ENCODE results near the gene RNASE7. TPM values are rescaled to one million over a fixed set of nuclear protein-coding genes. Genes with fewer than 3 reads are reported as not detected.

Gene RNASE7
- total and polyA plus RNA-seq, 9 donors: 0.13 to 0.27 (median 0.18) TPM; not detected in 6

- no peaks in the 10 kb centered on the region for H3K27me3 ChIP-seq (ENCODE audit: control insufficient read depth, insufficient read depth, low read length)
- peak overlapping the region; percentile 0 for H3K27ac ChIP-seq (ENCODE audit: low read length)
- H3K4me1 ChIP-seq (ENCODE audit: control insufficient read depth, insufficient read depth, low read length): peaks cover 21% of the 10 kb centered on the region
- 33% methylated on average over 1 of the region's 5 CpGs for WGBS (ENCODE audit: insufficient coverage)
- H3K4me3 ChIP-seq (ENCODE audit: low read length): no peak overlapping the region
- no peaks in the 10 kb centered on the region for H3K36me3 ChIP-seq (ENCODE audit: control insufficient read depth, insufficient read depth, low read length)
- H3K9me3 ChIP-seq (replicated peaks; ENCODE audit: control insufficient read depth, low read depth, low read length): no peaks in the 10 kb centered on the region
- DNase-seq: peak; percentile 57
Measured at GRCh38 chr14:21055432-21056117, 13.4 kb downstream of the RNASE7 start.

DNA sequence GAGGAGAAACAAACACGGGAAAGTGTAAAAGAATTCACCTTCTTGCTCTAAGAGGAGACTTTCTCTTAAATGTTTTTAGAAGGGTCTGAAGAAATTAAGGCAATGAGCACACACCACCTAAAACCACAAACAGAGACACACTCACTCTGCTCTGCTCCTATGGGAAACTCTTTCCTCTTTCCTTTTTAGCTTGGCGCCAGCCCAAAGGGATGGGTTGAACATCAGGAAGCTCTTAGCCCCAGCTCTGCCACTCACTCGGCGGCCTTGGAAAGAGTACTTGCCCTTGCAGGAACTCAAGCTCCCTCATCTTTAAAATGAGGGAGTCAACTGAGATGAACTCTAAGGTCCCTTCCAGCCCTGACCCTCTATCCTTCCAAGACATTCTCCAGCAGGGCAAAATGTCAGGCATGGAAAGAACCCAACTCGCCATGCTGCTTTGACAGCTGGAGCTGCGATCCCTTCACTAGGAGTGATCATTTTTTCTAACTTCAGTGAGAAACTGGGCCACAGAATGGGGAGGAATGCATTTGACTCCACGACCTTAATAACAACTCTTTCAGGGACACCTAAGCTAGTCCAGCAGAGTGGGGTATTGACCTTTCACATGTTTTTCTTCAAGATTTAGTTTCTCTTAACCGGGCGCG is 14.5 kb downstream of the RNASE7 start:
- peak; percentile 70 for DNase-seq
- WGBS (ENCODE audit: insufficient coverage): 27% methylated on average over 3 of the region's 10 CpGs

DNA sequence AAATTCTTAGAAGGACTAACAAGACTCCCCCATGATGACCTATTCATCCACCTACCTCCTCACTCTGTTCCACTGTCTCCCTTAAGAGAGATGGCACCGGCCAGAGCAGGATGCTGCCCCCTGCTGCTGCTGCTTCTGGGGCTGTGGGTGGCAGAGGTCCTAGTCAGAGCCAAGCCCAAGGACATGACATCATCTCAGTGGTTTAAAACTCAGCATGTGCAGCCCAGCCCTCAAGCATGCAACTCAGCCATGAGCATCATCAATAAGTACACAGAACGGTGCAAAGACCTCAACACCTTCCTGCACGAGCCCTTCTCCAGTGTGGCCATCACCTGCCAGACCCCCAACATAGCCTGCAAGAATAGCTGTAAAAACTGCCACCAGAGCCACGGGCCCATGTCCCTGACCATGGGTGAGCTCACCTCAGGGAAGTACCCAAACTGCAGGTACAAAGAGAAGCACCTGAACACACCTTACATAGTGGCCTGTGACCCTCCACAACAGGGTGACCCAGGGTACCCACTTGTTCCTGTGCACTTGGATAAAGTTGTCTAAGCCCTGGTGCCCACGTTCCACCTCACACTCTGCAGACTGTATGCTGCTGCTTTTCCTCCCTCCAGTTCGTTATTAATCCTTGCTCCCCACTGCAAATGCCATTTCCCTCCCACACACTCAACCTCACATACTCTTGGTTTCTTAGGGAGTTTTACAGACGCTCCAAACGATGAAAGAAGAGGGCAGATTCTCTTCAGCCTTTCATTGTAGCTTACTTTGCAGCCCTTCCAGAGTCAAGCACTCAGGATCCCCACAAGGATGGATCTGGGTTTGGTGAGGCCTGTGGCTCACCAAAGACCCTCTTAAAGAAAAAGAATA is 15.9 kb downstream of the RNASE7 start, which contains the start of gene RNASE8:
Gene RNASE8, plus strand, starts transcription at position 20 of the 873 bp plus-strand sequence. Its CDS starts 71 bp downstream, at position 91.
- H3K27ac ChIP-seq (ENCODE audit: low read length): no peak within 1 kb of the TSS
- no peaks in the 10 kb centered on the region for H3K36me3 ChIP-seq (ENCODE audit: control insufficient read depth, insufficient read depth, low read length)
- no peak within 1 kb of the TSS for H3K4me3 ChIP-seq (ENCODE audit: low read length)
- DNase-seq: no peak
- 57% methylated on average over 6 of the region's 8 CpGs for WGBS (ENCODE audit: insufficient coverage)
- H3K4me1 ChIP-seq (ENCODE audit: control insufficient read depth, insufficient read depth, low read length): peaks cover 21% of the 10 kb centered on the region
- peaks cover 2% of the 10 kb centered on the region for H3K27me3 ChIP-seq (ENCODE audit: control insufficient read depth, insufficient read depth, low read length)
- H3K9me3 ChIP-seq (replicated peaks; ENCODE audit: control insufficient read depth, low read depth, low read length): no peaks in the 10 kb centered on the region

More for the DNA sequence above, 14.5 kb downstream of the RNASE7 start:
- Histone ChIP-seq H3K4me3 (ENCODE audit: low read length) (no peak overlapping the region), H3K27me3 (ENCODE audit: control insufficient read depth, insufficient read depth, low read length) (peaks cover 2% of the 10 kb centered on the region), H3K27ac (ENCODE audit: low read length) (no peak overlapping the region), H3K36me3 (ENCODE audit: control insufficient read depth, insufficient read depth, low read length) (no peaks in the 10 kb centered on the region), H3K9me3 (replicated peaks; ENCODE audit: control insufficient read depth, low read depth, low read length) (no peaks in the 10 kb centered on the region), H3K4me1 (ENCODE audit: control insufficient read depth, insufficient read depth, low read length) (peaks cover 21% of the 10 kb centered on the region)

DNA sequence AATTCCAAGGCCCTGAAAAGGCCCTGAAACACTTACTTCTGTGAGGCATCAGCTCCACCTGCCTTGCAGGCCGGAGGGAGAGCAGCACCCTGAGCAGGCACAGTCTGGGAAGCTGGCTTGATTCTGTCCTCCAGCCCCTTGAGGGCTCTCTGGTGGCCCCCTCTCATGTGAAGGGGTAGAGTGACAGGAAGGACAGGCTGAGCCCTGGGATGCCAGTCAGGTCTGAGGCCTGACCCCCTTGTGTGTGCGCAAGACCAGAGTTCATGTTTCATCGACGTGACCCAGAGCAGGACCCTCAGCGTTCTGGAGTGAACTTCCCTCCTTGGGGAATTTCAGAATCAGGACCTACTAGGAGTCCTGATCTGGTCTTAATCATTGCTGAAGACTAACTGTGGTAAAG is 16.7 kb downstream of the RNASE7 start:
- H3K27ac ChIP-seq (ENCODE audit: low read length): no peak overlapping the region
- no peak overlapping the region for H3K4me3 ChIP-seq (ENCODE audit: low read length)
- H3K27me3 ChIP-seq (ENCODE audit: control insufficient read depth, insufficient read depth, low read length): peaks cover 2% of the 10 kb centered on the region
- no peaks in the 10 kb centered on the region for H3K9me3 ChIP-seq (replicated peaks; ENCODE audit: control insufficient read depth, low read depth, low read length)
- no peaks in the 10 kb centered on the region for H3K36me3 ChIP-seq (ENCODE audit: control insufficient read depth, insufficient read depth, low read length)
- WGBS (ENCODE audit: insufficient coverage): 80% methylated on average over 3 of the region's 5 CpGs
- no peak for DNase-seq
- peaks cover 24% of the 10 kb centered on the region for H3K4me1 ChIP-seq (ENCODE audit: control insufficient read depth, insufficient read depth, low read length)

- no peak for DNase-seq
- Histone ChIP-seq H3K27ac (ENCODE audit: low read length) (no peak overlapping the region), H3K36me3 (ENCODE audit: control insufficient read depth, insufficient read depth, low read length) (no peaks in the 10 kb centered on the region), H3K4me3 (ENCODE audit: low read length) (no peak overlapping the region), H3K9me3 (replicated peaks; ENCODE audit: control insufficient read depth, low read depth, low read length) (no peaks in the 10 kb centered on the region), H3K4me1 (ENCODE audit: control insufficient read depth, insufficient read depth, low read length) (peaks cover 24% of the 10 kb centered on the region), H3K27me3 (ENCODE audit: control insufficient read depth, insufficient read depth, low read length) (peaks cover 2% of the 10 kb centered on the region)
- WGBS (ENCODE audit: insufficient coverage): 59% methylated on average over 7 of the region's 8 CpGs
Measured at GRCh38 chr14:21059842-21060613, 17.9 kb downstream of the RNASE7 start.

DNA sequence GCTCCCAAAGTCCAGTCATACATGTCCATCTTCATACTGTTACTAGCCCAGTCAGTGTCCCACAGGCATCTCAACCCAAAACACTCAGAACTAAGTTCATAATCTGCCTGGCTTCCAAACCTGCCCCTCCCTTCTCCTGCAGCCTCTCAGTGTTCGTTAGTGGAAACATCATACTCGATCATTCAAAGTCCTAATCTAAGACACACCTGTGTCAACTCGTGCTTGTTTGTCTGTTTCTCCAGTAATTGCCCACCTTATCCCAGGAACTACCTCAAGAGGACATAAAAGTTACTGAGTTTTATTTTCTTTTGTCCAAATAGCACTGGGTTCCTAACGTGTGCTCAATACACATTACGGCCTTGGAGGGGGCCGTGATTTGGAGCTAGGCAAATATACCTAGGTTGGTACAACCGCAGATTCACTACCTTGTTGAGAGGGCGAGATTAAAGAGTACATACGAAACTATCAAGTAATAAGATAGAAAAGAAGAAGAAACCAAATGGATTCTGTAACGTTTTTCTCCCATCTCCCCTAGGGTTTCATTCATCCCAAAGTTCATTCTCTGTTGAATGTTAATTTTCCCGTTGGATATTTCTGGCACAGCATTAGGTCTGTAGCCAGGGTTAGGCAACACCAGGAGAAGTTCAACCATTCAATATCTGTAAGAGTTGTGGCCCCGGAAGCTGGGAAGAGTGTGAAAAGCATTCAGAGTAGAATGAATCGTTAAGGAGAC is 18.6 kb downstream of the RNASE7 start:
- no peaks in the 10 kb centered on the region for H3K9me3 ChIP-seq (replicated peaks; ENCODE audit: control insufficient read depth, low read depth, low read length)
- no peak overlapping the region for H3K4me3 ChIP-seq (ENCODE audit: low read length)
- WGBS (ENCODE audit: insufficient coverage): 83% methylated on average over 7 of the region's 13 CpGs
- peaks cover 21% of the 10 kb centered on the region for H3K4me1 ChIP-seq (ENCODE audit: control insufficient read depth, insufficient read depth, low read length)
- H3K27ac ChIP-seq (ENCODE audit: low read length): no peak overlapping the region
- DNase-seq: no peak
- peaks cover 2% of the 10 kb centered on the region for H3K27me3 ChIP-seq (ENCODE audit: control insufficient read depth, insufficient read depth, low read length)
- no peaks in the 10 kb centered on the region for H3K36me3 ChIP-seq (ENCODE audit: control insufficient read depth, insufficient read depth, low read length)

DNA sequence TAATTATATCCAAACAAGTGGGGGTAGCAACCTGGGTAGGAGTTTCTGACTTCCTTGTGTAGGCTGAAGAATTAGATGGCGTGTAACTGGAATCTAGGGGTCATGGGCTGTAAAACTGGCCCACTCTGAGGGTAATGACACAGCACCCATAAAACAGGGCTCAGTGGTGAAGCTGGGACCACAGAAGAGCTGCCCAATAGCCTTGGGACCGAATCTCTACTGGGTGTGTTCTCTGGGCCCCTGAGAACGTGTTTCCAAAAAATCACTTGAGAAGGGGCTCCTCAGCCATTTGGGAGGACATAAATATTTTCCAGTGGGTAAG is 19.1 kb downstream of the RNASE7 start:
- WGBS (ENCODE audit: insufficient coverage): 100% methylated on average over 1 of the region's 3 CpGs
- Histone ChIP-seq H3K27me3 (ENCODE audit: control insufficient read depth, insufficient read depth, low read length) (peaks cover 2% of the 10 kb centered on the region), H3K4me3 (ENCODE audit: low read length) (no peak overlapping the region), H3K27ac (ENCODE audit: low read length) (no peak overlapping the region), H3K36me3 (ENCODE audit: control insufficient read depth, insufficient read depth, low read length) (no peaks in the 10 kb centered on the region), H3K4me1 (ENCODE audit: control insufficient read depth, insufficient read depth, low read length) (peaks cover 19% of the 10 kb centered on the region), H3K9me3 (replicated peaks; ENCODE audit: control insufficient read depth, low read depth, low read length) (no peaks in the 10 kb centered on the region)
- DNase-seq: no peak

GRCh38 chr14:21063479-21063878 is 21.3 kb downstream of the RNASE7 start:
- peak; percentile 70 for DNase-seq
- 27% methylated on average over 3 of the region's 3 CpGs for WGBS (ENCODE audit: insufficient coverage)
- Histone ChIP-seq H3K27me3 (ENCODE audit: control insufficient read depth, insufficient read depth, low read length) (peaks cover 2% of the 10 kb centered on the region), H3K4me1 (ENCODE audit: control insufficient read depth, insufficient read depth, low read length) (peaks cover 9% of the 10 kb centered on the region), H3K4me3 (ENCODE audit: low read length) (no peak overlapping the region), H3K9me3 (replicated peaks; ENCODE audit: control insufficient read depth, low read depth, low read length) (no peaks in the 10 kb centered on the region), H3K27ac (ENCODE audit: low read length) (no peak overlapping the region), H3K36me3 (ENCODE audit: control insufficient read depth, insufficient read depth, low read length) (no peaks in the 10 kb centered on the region)

DNA sequence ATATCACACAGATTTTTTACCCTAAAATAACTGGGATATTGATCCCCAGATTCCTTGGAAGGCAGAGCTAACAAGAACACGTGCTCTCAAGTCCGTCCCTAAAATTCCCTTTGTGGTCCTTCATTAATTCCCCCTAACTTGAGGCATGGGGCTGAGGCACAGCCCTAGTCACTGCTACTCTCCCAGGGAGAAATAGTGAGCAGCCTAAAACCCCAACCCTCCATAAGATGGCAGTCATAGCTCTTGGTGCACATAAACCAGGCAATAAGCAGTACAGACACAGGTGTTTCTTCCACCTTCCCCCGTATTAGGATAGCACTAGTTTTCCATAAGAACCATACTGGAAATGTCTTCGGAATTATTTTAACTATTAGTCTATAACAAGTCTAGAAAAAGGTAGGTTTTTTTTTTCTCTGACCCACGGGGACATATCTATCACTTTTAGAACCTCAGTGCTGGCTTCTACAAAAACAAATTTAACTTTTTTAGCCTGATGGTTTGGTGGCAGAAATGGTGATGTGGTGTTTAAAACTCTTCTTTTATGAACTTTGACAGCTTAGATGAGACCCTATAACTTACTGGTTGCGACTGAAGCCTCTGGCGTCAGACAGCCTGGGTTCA is 24.8 kb downstream of the RNASE7 start:
- Histone ChIP-seq H3K27ac (ENCODE audit: low read length) (no peak overlapping the region), H3K4me3 (ENCODE audit: low read length) (no peak overlapping the region), H3K36me3 (ENCODE audit: control insufficient read depth, insufficient read depth, low read length) (no peaks in the 10 kb centered on the region), H3K9me3 (replicated peaks; ENCODE audit: control insufficient read depth, low read depth, low read length) (no peaks in the 10 kb centered on the region), H3K27me3 (ENCODE audit: control insufficient read depth, insufficient read depth, low read length) (no peaks in the 10 kb centered on the region), H3K4me1 (ENCODE audit: control insufficient read depth, insufficient read depth, low read length) (peaks cover 31% of the 10 kb centered on the region)
- WGBS (ENCODE audit: insufficient coverage): 93% methylated on average over 2 of the region's 7 CpGs
- no peak for DNase-seq

All from muscle of leg (tissue), 11 donors.